Measurements from ENCODE around the gene MAT1A.
"Not testable (repeated sequence)": the region's sequence is repeated elsewhere in the genome, so short reads cannot be mapped to it uniquely, and the experiment has no call there.

Gene MAT1A

GRCh38 chr10:80252296-80252887 is 37.1 kb downstream of the MAT1A start:
- Histone ChIP-seq H3K27ac (replicated peaks) (peak overlapping the region; percentile 91), H3K27me3 (ENCODE audit: insufficient read depth, poor library complexity, severe bottlenecking) (no peaks in the 10 kb centered on the region), H3K4me3 (replicated peaks; ENCODE audit: insufficient read depth, low read length) (no peak overlapping the region)
- no peak for DNase-seq (ENCODE audit: low read depth in 1 of 2, low spot score in 1 of 2)
- TF ChIP-seq SPI1 (IDR thresholded peaks at IDR 0.05; ENCODE audit: borderline replicate concordance, low read depth) (no peak), REST (IDR thresholded peaks at IDR 0.05; ENCODE audit: insufficient replicate concordance, low read depth) (no peak), GABPA (IDR thresholded peaks at IDR 0.05; ENCODE audit: low read depth) (no peak), CTCF (IDR thresholded peaks at IDR 0.05; ENCODE audit: insufficient read depth, low read length) (no peak), POLR2AphosphoS5 (IDR thresholded peaks at IDR 0.05; ENCODE audit: low read depth) (no peak)

GRCh38 chr10:80251703-80252280 is 37.7 kb downstream of the MAT1A start:
- DNase-seq (ENCODE audit: low read depth in 1 of 2, low spot score in 1 of 2); H3K4me3 ChIP-seq (replicated peaks; ENCODE audit: insufficient read depth, low read length); H3K27me3 ChIP-seq (ENCODE audit: insufficient read depth, poor library complexity, severe bottlenecking): not testable (repeated sequence)
- peak overlapping the region; percentile 91 for H3K27ac ChIP-seq (replicated peaks)

- DNase-seq (ENCODE audit: low read depth in 1 of 2, low spot score in 1 of 2): not testable (repeated sequence)
These were observed 39.1 kb downstream of the MAT1A start for GRCh38 chr10:80250399-80250798.

GRCh38 chr10:80249906-80250305 is 39.6 kb downstream of the MAT1A start:
- DNase-seq (ENCODE audit: low read depth in 1 of 2, low spot score in 1 of 2): peak; percentile 34 to 82
- H3K27ac ChIP-seq (replicated peaks); H3K27me3 ChIP-seq (ENCODE audit: insufficient read depth, poor library complexity, severe bottlenecking); H3K4me3 ChIP-seq (replicated peaks; ENCODE audit: insufficient read depth, low read length): not testable (repeated sequence)

More at GRCh38 chr10:80250399-80250798, 39.1 kb downstream of the MAT1A start:
- not testable (repeated sequence) for H3K27ac ChIP-seq (replicated peaks); H3K27me3 ChIP-seq (ENCODE audit: insufficient read depth, poor library complexity, severe bottlenecking); H3K4me3 ChIP-seq (replicated peaks; ENCODE audit: insufficient read depth, low read length)

- H3K27ac ChIP-seq (replicated peaks); H3K4me3 ChIP-seq (replicated peaks; ENCODE audit: insufficient read depth, low read length); H3K27me3 ChIP-seq (ENCODE audit: insufficient read depth, poor library complexity, severe bottlenecking); DNase-seq (ENCODE audit: low read depth in 1 of 2, low spot score in 1 of 2): not testable (repeated sequence)
These were observed 41.8 kb downstream of the MAT1A start for GRCh38 chr10:80247611-80248010.

GRCh38 chr10:80244371-80244770 is 45.1 kb downstream of the MAT1A start:
- not testable (repeated sequence) for H3K27ac ChIP-seq (replicated peaks); H3K27me3 ChIP-seq (ENCODE audit: insufficient read depth, poor library complexity, severe bottlenecking); DNase-seq (ENCODE audit: low read depth in 1 of 2, low spot score in 1 of 2); H3K4me3 ChIP-seq (replicated peaks; ENCODE audit: insufficient read depth, low read length)

GRCh38 chr10:80242341-80242740 is 47.1 kb downstream of the MAT1A start:
- H3K27ac ChIP-seq (replicated peaks); H3K27me3 ChIP-seq (ENCODE audit: insufficient read depth, poor library complexity, severe bottlenecking); H3K4me3 ChIP-seq (replicated peaks; ENCODE audit: insufficient read depth, low read length); DNase-seq (ENCODE audit: low read depth in 1 of 2, low spot score in 1 of 2): not testable (repeated sequence)

GRCh38 chr10:80236457-80236856 is 53.0 kb downstream of the MAT1A start:
- not testable (repeated sequence) for H3K27me3 ChIP-seq (ENCODE audit: insufficient read depth, poor library complexity, severe bottlenecking)

GRCh38 chr10:80234331-80235235 is 54.9 kb downstream of the MAT1A start:
- H3K27me3 ChIP-seq (ENCODE audit: insufficient read depth, poor library complexity, severe bottlenecking); DNase-seq (ENCODE audit: low read depth in 1 of 2, low spot score in 1 of 2); H3K27ac ChIP-seq (replicated peaks); H3K4me3 ChIP-seq (replicated peaks; ENCODE audit: insufficient read depth, low read length): not testable (repeated sequence)

More at GRCh38 chr10:80236457-80236856, 53.0 kb downstream of the MAT1A start:
- H3K27ac ChIP-seq (replicated peaks); H3K4me3 ChIP-seq (replicated peaks; ENCODE audit: insufficient read depth, low read length); DNase-seq (ENCODE audit: low read depth in 1 of 2, low spot score in 1 of 2): not testable (repeated sequence)

- DNase-seq (ENCODE audit: low read depth in 1 of 2, low spot score in 1 of 2); H3K27ac ChIP-seq (replicated peaks); H3K27me3 ChIP-seq (ENCODE audit: insufficient read depth, poor library complexity, severe bottlenecking); H3K4me3 ChIP-seq (replicated peaks; ENCODE audit: insufficient read depth, low read length): not testable (repeated sequence)
These were observed 55.6 kb downstream of the MAT1A start for GRCh38 chr10:80233871-80234270.

- H3K27me3 ChIP-seq (ENCODE audit: insufficient read depth, poor library complexity, severe bottlenecking); DNase-seq (ENCODE audit: low read depth in 1 of 2, low spot score in 1 of 2); H3K4me3 ChIP-seq (replicated peaks; ENCODE audit: insufficient read depth, low read length); H3K27ac ChIP-seq (replicated peaks): not testable (repeated sequence)
These were observed 62.7 kb downstream of the MAT1A start for GRCh38 chr10:80226723-80227122.

Data from HL-60 (cell line).